Middle frontal gyrus (tissue), 1 donor: ENCODE measurements around the gene PTPRJ.
"Not testable (repeated sequence)": the region's sequence is repeated elsewhere in the genome, so short reads cannot be mapped to it uniquely, and the experiment has no call there.

Experiments
- DNase-seq: peaks from one replicate; pipeline ENCODE4 v3.0.0-alpha.2; 2015; ENCODE audit warnings: low spot score; ENCODE audit errors: extremely low spot score

PTPRJ gene

GRCh38 chr11:48161951-48162884, 181.9 kb downstream of the PTPRJ start:
- DNase-seq = no peak

- DNase-seq = no peak
Observed at GRCh38 chr11:48162885-48163268, 182.5 kb downstream of the PTPRJ start.

GRCh38 chr11:48163360-48164100, 183.2 kb downstream of the PTPRJ start:
- no peak for DNase-seq

- no peak for DNase-seq
Observed at GRCh38 chr11:48164836-48165235, 184.5 kb downstream of the PTPRJ start.

- DNase-seq = no peak
Observed at GRCh38 chr11:48165426-48165825, 185.1 kb downstream of the PTPRJ start.

- no peak for DNase-seq
Observed at GRCh38 chr11:48167380-48167779, 187.0 kb downstream of the PTPRJ start.

- no peak for DNase-seq
Observed at GRCh38 chr11:48168815-48169214, 188.5 kb downstream of the PTPRJ start.

GRCh38 chr11:48169259-48169658, 188.9 kb downstream of the PTPRJ start:
- DNase-seq = no peak

GRCh38 chr11:48169717-48170116, 189.4 kb downstream of the PTPRJ start:
- no peak for DNase-seq

GRCh38 chr11:48170241-48171233, 190.2 kb downstream of the PTPRJ start:
- no peak for DNase-seq

GRCh38 chr11:48172818-48173609, 192.7 kb downstream of the PTPRJ start:
- peak; percentile 54 for DNase-seq

GRCh38 chr11:48177661-48178060, 197.3 kb downstream of the PTPRJ start:
- no peak for DNase-seq

- DNase-seq = no peak
Observed at GRCh38 chr11:48180627-48181026, 200.3 kb downstream of the PTPRJ start.

- DNase-seq = no peak
Observed at GRCh38 chr11:48182860-48183526, 202.6 kb downstream of the PTPRJ start.

GRCh38 chr11:48184452-48184851, 204.1 kb downstream of the PTPRJ start:
- no peak for DNase-seq

GRCh38 chr11:48190906-48191654, 210.7 kb downstream of the PTPRJ start:
- DNase-seq = not testable (repeated sequence)

GRCh38 chr11:48193876-48194275, 213.5 kb downstream of the PTPRJ start:
- DNase-seq = no peak

- no peak for DNase-seq
Observed at GRCh38 chr11:48207881-48208280, 227.5 kb downstream of the PTPRJ start.

- DNase-seq = no peak
Observed at GRCh38 chr11:48210052-48210451, 229.7 kb downstream of the PTPRJ start.
